H1 (cell line): ENCODE measurements around the gene MRFAP1L1. TPM values are rescaled to one million over a fixed set of nuclear protein-coding genes. Genes with fewer than 3 reads are reported as not detected.

Experiments used
- SAP30 ChIP-seq: fragments of 300-600 bp; sonication (generic); IDR thresholded peaks from 2 replicates; pipeline ENCODE4 v1.7.1; 2012; ENCODE audit warnings: low read length, moderate library complexity, mild to moderate bottlenecking, inconsistent platforms; ENCODE audit not compliant: insufficient read depth, insufficient replicate concordance
- polyA plus RNA-seq, 7 experiments: library from polyadenylated mRNA; depleted of rRNA in 3 of 7; stranded (reverse) in 5 of 7; unstranded in 2 of 7; fragments of >200 nt in 5 of 7; fragments of 200-250 nt in 2 of 7; gene quantifications; 1 replicate in 5 of 7; 2 replicates in 1 of 7; 4 replicates in 1 of 7; pipeline versions ENCODE4 v1.2.1 to v1.2.3, GENCODE V29; 2011 to 2013; ENCODE audit warnings: missing spikeins in 2 of 7, mixed read lengths in 2 of 7
- total RNA-seq: library from RNA; stranded (reverse); fragmentation: NEBNext Ultra II Directional; extraction: Animal tissue kit (Norgen Biotek cat#: 25700); gene quantifications from 2 replicates; pipeline ENCODE4 v1.2.1, GENCODE V29; 2021
- TF ChIP-seq, protein P1 (sequence below): IDR thresholded peaks from 2 replicates; pipeline ENCODE4 v1.6.1; 2012; ENCODE audit warnings: inconsistent platforms

MRFAP1L1 gene
- total and polyA plus RNA-seq, 2 of the 8 experiments (the other 6 are each of a cell fraction or from before 2014, with no cell fraction given) = 26.8 to 54.3 TPM

DNA sequence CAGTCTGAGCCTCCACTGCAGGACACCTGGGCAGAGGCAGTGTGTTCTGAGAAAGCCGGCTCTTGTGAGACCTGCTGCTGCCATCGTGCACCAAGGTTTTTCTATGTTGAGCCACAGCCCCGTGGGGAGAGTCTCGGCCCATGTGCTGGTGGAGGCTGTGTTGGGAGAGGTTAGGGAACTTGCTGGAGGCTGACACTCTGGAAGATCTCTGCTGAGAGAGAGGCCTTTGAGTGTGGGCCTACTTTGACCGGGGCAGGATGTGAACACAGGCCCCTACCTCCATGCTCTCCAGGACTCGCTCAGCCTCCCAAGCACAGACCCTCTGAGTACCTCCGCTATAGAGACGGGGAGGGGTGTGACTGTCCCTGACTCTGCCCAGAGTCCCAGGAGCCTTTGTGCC is 17.3 kb downstream of the MRFAP1L1 start (continued):
- TF ChIP-seq SAP30 = no peak
- TF ChIP-seq, protein P1, sequence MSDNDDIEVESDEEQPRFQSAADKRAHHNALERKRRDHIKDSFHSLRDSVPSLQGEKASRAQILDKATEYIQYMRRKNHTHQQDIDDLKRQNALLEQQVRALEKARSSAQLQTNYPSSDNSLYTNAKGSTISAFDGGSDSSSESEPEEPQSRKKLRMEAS = no peak
